ENCODE measurements around the gene DIAPH2.
"Not testable (repeated sequence)": the region's sequence is repeated elsewhere in the genome, so short reads cannot be mapped to it uniquely, and the experiment has no call there.

Gene DIAPH2

GRCh38 chrX:96684339-96685209 lies at the start of gene DIAPH2:
Gene DIAPH2, plus strand, starts transcription at chrX:96684842.
- no peak for FAIRE-seq

- no peak for FAIRE-seq
Observed at GRCh38 chrX:96650023-96650422, 34.6 kb upstream of the DIAPH2 start.

GRCh38 chrX:96655947-96656623 lies 28.6 kb upstream of the DIAPH2 start:
- FAIRE-seq: no peak

GRCh38 chrX:96682516-96682915 lies 2.1 kb upstream of the DIAPH2 start:
- FAIRE-seq: no peak

GRCh38 chrX:96683997-96684338 lies 674 bp upstream of the DIAPH2 start:
- no peak for FAIRE-seq

- no peak for FAIRE-seq
Observed at GRCh38 chrX:96685210-96686099, 813 bp downstream of the DIAPH2 start.

GRCh38 chrX:96687776-96688175 lies 3.1 kb downstream of the DIAPH2 start:
- no peak for FAIRE-seq

- no peak for FAIRE-seq
Observed at GRCh38 chrX:96688789-96689188, 4.1 kb downstream of the DIAPH2 start.

- no peak for FAIRE-seq
Observed at GRCh38 chrX:96689991-96690390, 5.3 kb downstream of the DIAPH2 start.

GRCh38 chrX:96692454-96692853 lies 7.8 kb downstream of the DIAPH2 start:
- FAIRE-seq: no peak

- FAIRE-seq: no peak
Observed at GRCh38 chrX:96692890-96693289, 8.2 kb downstream of the DIAPH2 start.

GRCh38 chrX:96693407-96693806 lies 8.8 kb downstream of the DIAPH2 start:
- FAIRE-seq: no peak

- FAIRE-seq: no peak
Observed at GRCh38 chrX:96696462-96696861, 11.8 kb downstream of the DIAPH2 start.

GRCh38 chrX:96700625-96701024 lies 16.0 kb downstream of the DIAPH2 start:
- FAIRE-seq: no peak

- FAIRE-seq: no peak
Observed at GRCh38 chrX:96703379-96703778, 18.7 kb downstream of the DIAPH2 start.

- FAIRE-seq: no peak
Observed at GRCh38 chrX:96703816-96704215, 19.2 kb downstream of the DIAPH2 start.

- no peak for FAIRE-seq
Observed at GRCh38 chrX:96704629-96705028, 20.0 kb downstream of the DIAPH2 start.

- no peak for FAIRE-seq
Observed at GRCh38 chrX:96705905-96706304, 21.3 kb downstream of the DIAPH2 start.

- FAIRE-seq: no peak
Observed at GRCh38 chrX:96707804-96708203, 23.2 kb downstream of the DIAPH2 start.

- FAIRE-seq: no peak
Observed at GRCh38 chrX:96710031-96710430, 25.4 kb downstream of the DIAPH2 start.

- no peak for FAIRE-seq
Observed at GRCh38 chrX:96713303-96713702, 28.7 kb downstream of the DIAPH2 start.

GRCh38 chrX:96714393-96714792 lies 29.8 kb downstream of the DIAPH2 start:
- not testable (repeated sequence) for FAIRE-seq

- FAIRE-seq: no peak
Observed at GRCh38 chrX:96715481-96715880, 30.8 kb downstream of the DIAPH2 start.

Measured in endometrium (tissue), 2 donors.